H1 (cell line): ENCODE results near the gene ABCC10. TPM values are rescaled to one million over a fixed set of nuclear protein-coding genes. Genes with fewer than 3 reads are reported as not detected.

Source experiments
- CTCF ChIA-PET: fragments of 300-600 bp; sonication (Branson Sonifier 250); formaldehyde crosslinking; loops from one replicate; lab custom pipeline; 2021; ENCODE audit not compliant: partially characterized antibody; lab: Charles Lee
- POLR2A ChIA-PET: fragments of 300-600 bp; sonication (Branson Sonifier 250); formaldehyde crosslinking; loops from one replicate; lab custom pipeline; 2021; ENCODE audit warnings: inconsistent platforms; ENCODE audit not compliant: partially characterized antibody; lab: Charles Lee
- DNase-seq, 2 experiments: peaks; one replicate each; pipeline versions ENCODE4 v3.0.0 to v3.0.0-alpha.2; 2010 to 2022; ENCODE audit warnings: low spot score in 2 of 2, low read depth in 1 of 2, mixed read lengths in 1 of 2
- FAIRE-seq: peaks from 2 replicates; lab custom pipeline; 2011; peaks lifted over from hg19 to GRCh38; lab: Jason Lieb, UNC
- H2AFZ ChIP-seq: 2 replicates; pipeline ENCODE4 v1.8.1; 2012; ENCODE audit warnings: low read length, inconsistent platforms
- H2AK5ac ChIP-seq: 2 replicates; pipeline ENCODE4 v1.6.1; 2013; ENCODE audit warnings: low read depth, low read length
- H2BK120ac ChIP-seq: replicated peaks from 2 replicates; pipeline ENCODE3; 2013; ENCODE audit warnings: low read depth, low read length, inconsistent platforms
- H2BK12ac ChIP-seq: 2 replicates; pipeline ENCODE4 v1.6.1; 2013; ENCODE audit warnings: low read depth, low read length
- H2BK15ac ChIP-seq: 2 replicates; pipeline ENCODE4 v1.6.1; 2013; ENCODE audit warnings: low read length
- H2BK20ac ChIP-seq: 2 replicates; pipeline ENCODE4 v1.6.1; 2013; ENCODE audit warnings: low read length
- H2BK5ac ChIP-seq: 2 replicates; pipeline ENCODE4 v1.6.1; 2013; ENCODE audit warnings: low read depth, low read length
- H3K14ac ChIP-seq: 2 replicates; pipeline ENCODE4 v1.6.1; 2013; ENCODE audit warnings: inconsistent platforms; ENCODE audit not compliant: insufficient read length
- H3K18ac ChIP-seq: 2 replicates; pipeline ENCODE4 v1.6.1; 2013; ENCODE audit warnings: low read length; ENCODE audit errors: extremely low read depth
- H3K23ac ChIP-seq: 2 replicates; pipeline ENCODE4 v1.6.1; 2013; ENCODE audit warnings: inconsistent platforms; ENCODE audit not compliant: insufficient read length
- H3K23me2 ChIP-seq: 2 replicates; pipeline ENCODE4 v1.6.1; 2013; ENCODE audit warnings: low read depth, low read length
- H3K27ac ChIP-seq: 2 replicates; pipeline ENCODE4 v1.6.1; 2011; ENCODE audit warnings: low read depth, low read length, inconsistent platforms
- H3K27me3 ChIP-seq, 4 experiments: replicated peaks in 1 of 4; 1 replicate in 1 of 4; 2 replicates in 3 of 4; pipeline versions ENCODE4 v1.6.1 to v1.8.1; 2011 to 2013; ENCODE audit warnings: low read length in 3 of 4, mild to moderate bottlenecking in 3 of 4, inconsistent platforms in 2 of 4, mixed read lengths in 2 of 4, moderate library complexity in 1 of 4; ENCODE audit not compliant: control insufficient read depth in 3 of 4, insufficient read depth in 3 of 4; ENCODE audit errors: extremely low read depth in 1 of 4
- H3K36me3 ChIP-seq, 4 experiments: 2 replicates each; pipeline versions ENCODE4 v1.6.1 to v1.8.1; 2011 to 2013; ENCODE audit warnings: mild to moderate bottlenecking in 4 of 4, low read length in 3 of 4, moderate library complexity in 2 of 4, control low read depth in 1 of 4, inconsistent platforms in 1 of 4; ENCODE audit not compliant: insufficient read depth in 4 of 4, control insufficient read depth in 2 of 4
- H3K4ac ChIP-seq: replicated peaks from 2 replicates; pipeline ENCODE3; 2013; ENCODE audit warnings: low read length, low read depth, mixed read lengths, inconsistent platforms; ENCODE audit not compliant: insufficient read length
- H3K4me1 ChIP-seq, 4 experiments: replicated peaks in 1 of 4; 1 replicate in 1 of 4; 2 replicates in 3 of 4; pipeline versions ENCODE4 v1.6.1 to v1.8.1; 2011 to 2013; ENCODE audit warnings: low read length in 3 of 4, inconsistent platforms in 2 of 4, mixed read lengths in 1 of 4; ENCODE audit not compliant: insufficient read depth in 4 of 4, control insufficient read depth in 3 of 4
- H3K4me2 ChIP-seq, 2 experiments: 2 replicates each; pipeline versions ENCODE4 v1.6.1 to v1.8.1; 2011 to 2013; ENCODE audit warnings: low read depth in 2 of 2, low read length in 2 of 2, control low read depth in 1 of 2, inconsistent platforms in 1 of 2, mild to moderate bottlenecking in 1 of 2; ENCODE audit not compliant: insufficient read depth in 1 of 2
- H3K4me3 ChIP-seq, 4 experiments: fragments of 200-600, 300-600 bp in 1 of 4; sonication (generic), shearing (Covaris generic), sonication (Bioruptor Twin) in 1 of 4; 2 replicates each; pipeline versions ENCODE4 v1.5.1 to v1.8.1; 2011 to 2016; ENCODE audit warnings: low read length in 4 of 4, low read depth in 3 of 4, control low read depth in 2 of 4, inconsistent platforms in 2 of 4, mild to moderate bottlenecking in 2 of 4, mixed read lengths in 1 of 4, moderate library complexity in 1 of 4; ENCODE audit not compliant: insufficient read depth in 2 of 4; ENCODE audit errors: extremely low read depth in 1 of 4
- H3K56ac ChIP-seq: replicated peaks from 2 replicates; pipeline ENCODE3; 2013; ENCODE audit warnings: low read depth, mild to moderate bottlenecking, mixed read lengths, low read length, inconsistent platforms; ENCODE audit not compliant: insufficient read length
- H3K79me1 ChIP-seq: 2 replicates; pipeline ENCODE4 v1.6.1; 2013; ENCODE audit warnings: low read depth, low read length, control low read depth
- H3K79me2 ChIP-seq, 2 experiments: 2 replicates each; pipeline versions ENCODE4 v1.6.1 to v1.8.1; 2012 to 2013; ENCODE audit warnings: low read length in 2 of 2, mild to moderate bottlenecking in 2 of 2, inconsistent platforms in 1 of 2; ENCODE audit not compliant: insufficient read depth in 2 of 2, control insufficient read depth in 1 of 2
- H3K9ac ChIP-seq, 4 experiments: replicated peaks in 1 of 4; 1 replicate in 1 of 4; 2 replicates in 3 of 4; pipeline versions ENCODE4 v1.6.1 to v1.8.1; 2011 to 2013; ENCODE audit warnings: low read depth in 3 of 4, low read length in 3 of 4, control low read depth in 2 of 4, mild to moderate bottlenecking in 2 of 4, moderate library complexity in 2 of 4, inconsistent platforms in 1 of 4; ENCODE audit errors: extremely low read depth in 1 of 4
- H3K9me3 ChIP-seq, 2 experiments: 2 replicates each; pipeline versions ENCODE4 v1.6.1 to v1.8.1; 2012 to 2013; ENCODE audit warnings: mild to moderate bottlenecking in 2 of 2, moderate library complexity in 2 of 2, control low read depth in 1 of 2, inconsistent platforms in 1 of 2, low read depth in 1 of 2, low read length in 1 of 2, mixed read lengths in 1 of 2; ENCODE audit not compliant: insufficient read depth in 2 of 2
- H4K20me1 ChIP-seq, 2 experiments: replicated peaks in 1 of 2; 2 replicates each; pipeline versions ENCODE3 to v1.8.1; 2011 to 2013; ENCODE audit warnings: inconsistent platforms in 2 of 2, low read length in 2 of 2, mild to moderate bottlenecking in 1 of 2; ENCODE audit not compliant: insufficient read depth in 2 of 2, control insufficient read depth in 1 of 2
- H4K5ac ChIP-seq: 2 replicates; pipeline ENCODE4 v1.6.1; 2013; ENCODE audit warnings: low read length, low read depth, mixed read lengths, inconsistent platforms; ENCODE audit not compliant: insufficient read length
- H4K8ac ChIP-seq: 2 replicates; pipeline ENCODE4 v1.8.0; 2013; ENCODE audit warnings: mild to moderate bottlenecking, moderate library complexity, low read length, inconsistent platforms; ENCODE audit not compliant: insufficient read depth; ENCODE audit errors: extremely low read depth
- H4K91ac ChIP-seq: replicated peaks from 2 replicates; pipeline ENCODE3; 2013; ENCODE audit warnings: low read length, mixed read lengths, inconsistent platforms; ENCODE audit not compliant: insufficient read length
- CBX5 ChIP-seq: fragments of 300-800, 300-1000 bp; sonication (generic); IDR thresholded peaks from 2 replicates; pipeline ENCODE4 v1.7.1; 2016; ENCODE audit warnings: antibody characterized with exemption, low read length, low read depth
- WGBS, 2 experiments: shearing (Covaris generic) in 1 of 2; methylation state at CpG; one replicate each; pipeline versions ENCODE4 v1.1.6 to v1.1.7; 2013 to 2015; ENCODE audit warnings: low lambda C conversion rate in 2 of 2, mixed read lengths in 2 of 2, inconsistent platforms in 1 of 2, low coverage in 1 of 2, missing lambda C conversion rate in 1 of 2; ENCODE audit not compliant: insufficient replicate concordance in 2 of 2, insufficient coverage in 1 of 2, insufficient read length in 1 of 2; ENCODE audit errors: extremely low coverage in 1 of 2, missing lambda C conversion rate in 1 of 2; 5-methylcytosine and 5-hydroxymethylcytosine counted together
- polyA plus RNA-seq, 7 experiments: library from polyadenylated mRNA; depleted of rRNA in 3 of 7; stranded (reverse) in 5 of 7; unstranded in 2 of 7; fragments of >200 nt in 5 of 7; fragments of 200-250 nt in 2 of 7; gene quantifications; 1 replicate in 5 of 7; 2 replicates in 1 of 7; 4 replicates in 1 of 7; pipeline versions ENCODE4 v1.2.1 to v1.2.3, GENCODE V29; 2011 to 2013; ENCODE audit warnings: missing spikeins in 2 of 7, mixed read lengths in 2 of 7
- total RNA-seq: library from RNA; stranded (reverse); fragmentation: NEBNext Ultra II Directional; extraction: Animal tissue kit (Norgen Biotek cat#: 25700); gene quantifications from 2 replicates; pipeline ENCODE4 v1.2.1, GENCODE V29; 2021

ABCC10 gene
- total and polyA plus RNA-seq, 2 of the 8 experiments (the other 6 are each of a cell fraction or from before 2014, with no cell fraction given), result 15.5 to 24.6 TPM

DNA sequence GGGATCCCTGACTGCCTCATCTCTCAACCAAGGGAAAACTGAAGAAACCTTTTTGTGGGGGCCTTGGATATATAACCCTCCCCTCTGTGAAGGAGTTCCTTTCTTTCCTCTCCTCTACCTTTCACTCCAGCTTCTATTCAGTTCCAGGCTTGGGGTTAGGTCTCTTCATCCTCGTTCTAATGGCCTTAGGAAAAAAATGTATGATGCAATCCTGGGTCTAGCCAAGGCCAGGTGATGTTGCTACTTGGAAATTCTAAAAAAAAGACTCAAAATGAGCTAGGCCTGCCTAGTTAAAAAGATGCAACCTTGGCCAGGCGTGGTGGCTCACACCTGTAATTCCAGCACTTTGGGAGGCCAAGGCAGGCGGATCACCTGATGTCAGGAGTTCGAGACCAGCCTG is 7.6 kb downstream of the ABCC10 start:
- Histone ChIP-seq H4K91ac (no peak overlapping the region), H3K36me3 (peaks cover 0 to 18% (median 2%) of the 10 kb centered on the region in 4 experiments; a peak in 5 of 8 replicates), H4K8ac (no peak overlapping the region), H3K4me2 (no peak overlapping the region), H3K4me1 (no peaks in the 10 kb centered on the region; a peak in 2 of 7 replicates), H3K79me2 (no peaks in the 10 kb centered on the region), H2BK5ac (no peak overlapping the region), H2BK15ac (no peak overlapping the region), H2BK120ac (no peak overlapping the region), H3K4me3 (no peak overlapping the region), H3K56ac (no peak overlapping the region), H3K23me2 (no peaks in the 10 kb centered on the region), H2AFZ (no peak overlapping the region), H3K27ac (no peak overlapping the region), H4K20me1 (peaks cover 0 to 2% of the 10 kb centered on the region in 2 experiments), H2BK20ac (no peak overlapping the region), H3K14ac (no peak overlapping the region), H3K23ac (no peak overlapping the region), H4K5ac (no peak overlapping the region), H3K4ac (no peak overlapping the region), H3K9me3 (no peaks in the 10 kb centered on the region), H3K27me3 (no peaks in the 10 kb centered on the region), H2BK12ac (no peak overlapping the region), H3K9ac (no peak overlapping the region), H3K79me1 (no peaks in the 10 kb centered on the region; the same call in 1 of the 2 replicates), H3K18ac (no peak overlapping the region), H2AK5ac (no peak overlapping the region)
- ChIA-PET POLR2A (interaction anchor here (1.2 to 2.8 kb wide), 5 partner anchors 8 to 261 kb away, joined by 3 to 11 read pairs (median 4); partner anchors contain the start of gene ABCC10), CTCF (interaction anchor here (0.9 to 6.7 kb wide), 9 partner anchors 20 to 1203 kb away, joined by 3 to 46 read pairs (median 4); partner anchors contain the start of gene DLK2)
- DNase-seq (no peak), FAIRE-seq (no peak)
- 93% methylated on average over 4 of the region's 4 CpGs; no CpG with 5 or more reads in 1 of the 2 experiments for WGBS, 2 experiments
- TF ChIP-seq CBX5, result no peak
